Epidermal melanocyte (primary cell): ENCODE data around the gene ST3GAL2.
"Not testable (repeated sequence)": the region's sequence is repeated elsewhere in the genome, so short reads cannot be mapped to it uniquely, and the experiment has no call there.

Source experiments
- DNase-seq: peaks from one replicate; pipeline ENCODE4 v3.0.0; 2011; ENCODE audit warnings: low spot score; ENCODE audit not compliant: insufficient read length

Gene ST3GAL2

GRCh38 chr16:70386289-70386986 is 52.5 kb downstream of the ST3GAL2 start:
- DNase-seq = not testable (repeated sequence)

- no peak for DNase-seq
Observed at GRCh38 chr16:70383421-70383960, 55.4 kb downstream of the ST3GAL2 start.

GRCh38 chr16:70381604-70382342 is 57.1 kb downstream of the ST3GAL2 start:
- no peak for DNase-seq

GRCh38 chr16:70380919-70381603 is 57.8 kb downstream of the ST3GAL2 start:
- DNase-seq = peak; percentile 86

- no peak for DNase-seq
Observed at GRCh38 chr16:70380248-70380918, 58.5 kb downstream of the ST3GAL2 start.

- no peak for DNase-seq
Observed at GRCh38 chr16:70378869-70379493, 59.9 kb downstream of the ST3GAL2 start.

GRCh38 chr16:70377782-70378181 is 61.1 kb downstream of the ST3GAL2 start:
- DNase-seq = no peak

- DNase-seq = no peak
Observed at GRCh38 chr16:70375636-70376611, 63.0 kb downstream of the ST3GAL2 start.

GRCh38 chr16:70374213-70374612 is 64.7 kb downstream of the ST3GAL2 start:
- no peak for DNase-seq

- no peak for DNase-seq
Observed at GRCh38 chr16:70372921-70373728, 65.8 kb downstream of the ST3GAL2 start.

- DNase-seq = no peak
Observed at GRCh38 chr16:70370924-70371323, 68.0 kb downstream of the ST3GAL2 start.

GRCh38 chr16:70370145-70370544 is 68.8 kb downstream of the ST3GAL2 start:
- not testable (repeated sequence) for DNase-seq

- no peak for DNase-seq
Observed at GRCh38 chr16:70364399-70364798, 74.5 kb downstream of the ST3GAL2 start.

GRCh38 chr16:70359552-70359951 is 79.3 kb downstream of the ST3GAL2 start:
- no peak for DNase-seq

GRCh38 chr16:70349783-70350182 is 89.1 kb downstream of the ST3GAL2 start:
- no peak for DNase-seq

- DNase-seq = no peak
Observed at GRCh38 chr16:70348991-70349390, 89.9 kb downstream of the ST3GAL2 start.

- DNase-seq = no peak
Observed at GRCh38 chr16:70345840-70346239, 93.1 kb downstream of the ST3GAL2 start.

- no peak for DNase-seq
Observed at GRCh38 chr16:70342016-70342415, 96.9 kb downstream of the ST3GAL2 start.

GRCh38 chr16:70341600-70341999 is 97.3 kb downstream of the ST3GAL2 start:
- DNase-seq = no peak
